ENCODE results near the gene HIVEP3. TPM values are rescaled to one million over a fixed set of nuclear protein-coding genes. Genes with fewer than 3 reads are reported as not detected.

The HIVEP3 gene
- total RNA-seq, 4 donors from 2014 or later: 3.2 to 11.0 (median 4.2) TPM

GRCh38 chr1:41894808-41895483 lies 23.8 kb downstream of the HIVEP3 start:
- TF ChIP-seq POLR2A (IDR thresholded peaks at IDR 0.05): no peak
- TF ChIP-seq, protein P1, sequence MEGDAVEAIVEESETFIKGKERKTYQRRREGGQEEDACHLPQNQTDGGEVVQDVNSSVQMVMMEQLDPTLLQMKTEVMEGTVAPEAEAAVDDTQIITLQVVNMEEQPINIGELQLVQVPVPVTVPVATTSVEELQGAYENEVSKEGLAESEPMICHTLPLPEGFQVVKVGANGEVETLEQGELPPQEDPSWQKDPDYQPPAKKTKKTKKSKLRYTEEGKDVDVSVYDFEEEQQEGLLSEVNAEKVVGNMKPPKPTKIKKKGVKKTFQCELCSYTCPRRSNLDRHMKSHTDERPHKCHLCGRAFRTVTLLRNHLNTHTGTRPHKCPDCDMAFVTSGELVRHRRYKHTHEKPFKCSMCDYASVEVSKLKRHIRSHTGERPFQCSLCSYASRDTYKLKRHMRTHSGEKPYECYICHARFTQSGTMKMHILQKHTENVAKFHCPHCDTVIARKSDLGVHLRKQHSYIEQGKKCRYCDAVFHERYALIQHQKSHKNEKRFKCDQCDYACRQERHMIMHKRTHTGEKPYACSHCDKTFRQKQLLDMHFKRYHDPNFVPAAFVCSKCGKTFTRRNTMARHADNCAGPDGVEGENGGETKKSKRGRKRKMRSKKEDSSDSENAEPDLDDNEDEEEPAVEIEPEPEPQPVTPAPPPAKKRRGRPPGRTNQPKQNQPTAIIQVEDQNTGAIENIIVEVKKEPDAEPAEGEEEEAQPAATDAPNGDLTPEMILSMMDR (IDR thresholded peaks at IDR 0.05): no peak
- intact Hi-C loops (cut with DNase I): no loop called here
- no peak for DNase-seq
- WGBS, 2 donors: 82 to 84% methylated on average over 5 to 6 of the region's 6 CpGs
- H3K4me3 ChIP-seq: no peak overlapping the region
- no peak overlapping the region for H3K27ac ChIP-seq
- peaks cover 8 to 29% (median 9%) of the 10 kb centered on the region in 3 donors for H3K4me1 ChIP-seq
- H3K36me3 ChIP-seq: no peaks in the 10 kb centered on the region
- no peaks in the 10 kb centered on the region for H3K9me3 ChIP-seq
- H3K27me3 ChIP-seq: no peaks in the 10 kb centered on the region

GRCh38 chr1:41894101-41894807 lies 24.5 kb downstream of the HIVEP3 start:
- H3K9me3 ChIP-seq: no peaks in the 10 kb centered on the region
- 51 to 74% methylated on average over 4 of the region's 4 CpGs for WGBS, 2 donors
- H3K36me3 ChIP-seq: no peaks in the 10 kb centered on the region
- H3K27me3 ChIP-seq: no peaks in the 10 kb centered on the region
- H3K4me3 ChIP-seq: no peak overlapping the region
- TF ChIP-seq, protein P1 (IDR thresholded peaks at IDR 0.05): no peak
- no peak for TF ChIP-seq POLR2A (IDR thresholded peaks at IDR 0.05)
- intact Hi-C loops (cut with DNase I): no loop called here
- no peak overlapping the region for H3K27ac ChIP-seq
- peaks cover 8 to 29% (median 9%) of the 10 kb centered on the region in 3 donors for H3K4me1 ChIP-seq
- DNase-seq: no peak

GRCh38 chr1:41892301-41892781 lies 26.4 kb downstream of the HIVEP3 start:
- peaks cover 8 to 29% (median 9%) of the 10 kb centered on the region in 3 donors for H3K4me1 ChIP-seq
- peak overlapping the region in 1 of 4 donors; percentile 78 for H3K27ac ChIP-seq
- H3K27me3 ChIP-seq: no peaks in the 10 kb centered on the region
- TF ChIP-seq POLR2A (IDR thresholded peaks at IDR 0.05): no peak
- no peaks in the 10 kb centered on the region for H3K9me3 ChIP-seq
- H3K4me3 ChIP-seq: no peak overlapping the region
- intact Hi-C loops (cut with DNase I): no loop called here
- 62 to 69% methylated on average over 5 of the region's 5 CpGs for WGBS, 2 donors
- no peak for DNase-seq
- H3K36me3 ChIP-seq: no peaks in the 10 kb centered on the region

DNA sequence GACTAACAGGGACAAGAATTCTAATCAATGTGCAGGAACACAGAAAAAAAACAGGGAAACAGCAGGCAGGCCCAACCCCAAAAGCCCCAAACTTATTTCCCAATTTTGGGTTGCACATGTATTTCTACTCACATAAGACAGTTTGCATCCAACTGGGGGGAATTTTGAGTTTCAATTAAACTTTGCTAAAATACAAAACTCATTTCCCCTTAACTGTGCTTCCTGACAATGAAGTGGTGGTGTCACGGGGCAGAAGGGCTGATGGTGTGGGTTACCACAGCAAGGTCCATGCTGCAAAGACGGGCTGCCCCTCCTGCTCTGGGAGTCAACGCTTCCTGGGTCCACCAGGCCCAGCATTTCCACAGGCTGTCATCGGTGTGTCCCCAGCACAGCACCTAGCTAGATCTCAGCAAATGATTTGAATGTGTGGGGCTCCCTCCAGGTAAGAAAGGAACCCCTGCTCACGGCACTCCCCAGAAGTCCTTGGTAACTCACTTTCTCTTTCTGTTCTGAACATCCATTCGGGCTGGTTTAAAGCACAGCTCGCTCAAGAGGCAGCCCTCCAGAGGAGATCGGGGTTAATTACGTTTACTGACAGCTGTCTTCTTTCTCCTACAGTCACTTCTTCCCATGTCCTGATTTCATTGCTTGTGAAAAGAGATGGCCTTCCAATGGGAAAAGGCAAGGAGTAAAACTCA lies 27.4 kb downstream of the HIVEP3 start:
- no peak for TF ChIP-seq POLR2A (IDR thresholded peaks at IDR 0.05)
- TF ChIP-seq, protein P1 (IDR thresholded peaks at IDR 0.05): peak in 3 of 6 experiments; percentile 5 to 35 (median 20)
- 7 to 9% methylated on average over 8 to 9 of the region's 9 CpGs for WGBS, 2 donors
- Histone ChIP-seq H3K36me3 (no peaks in the 10 kb centered on the region), H3K4me3 (peak overlapping the region; percentile 13 to 60 (median 40)), H3K9me3 (no peaks in the 10 kb centered on the region), H3K27ac (peak overlapping the region; percentile 72 to 79 (median 76)), H3K27me3 (no peaks in the 10 kb centered on the region), H3K4me1 (peaks cover 8 to 29% (median 9%) of the 10 kb centered on the region in 3 donors)
- intact Hi-C loops (cut with DNase I): no loop called here
- DNase-seq: no peak

GRCh38 chr1:41890825-41891198 lies 27.9 kb downstream of the HIVEP3 start:
- intact Hi-C loops (cut with DNase I): no loop called here
- TF ChIP-seq, protein P1 (IDR thresholded peaks at IDR 0.05): no peak
- TF ChIP-seq POLR2A (IDR thresholded peaks at IDR 0.05): no peak
- Histone ChIP-seq H3K4me3 (peak overlapping the region in 1 of 4 donors; percentile 60), H3K9me3 (no peaks in the 10 kb centered on the region), H3K36me3 (no peaks in the 10 kb centered on the region), H3K4me1 (peaks cover 8 to 29% (median 9%) of the 10 kb centered on the region in 3 donors), H3K27me3 (no peaks in the 10 kb centered on the region), H3K27ac (peak overlapping the region; percentile 72 to 79 (median 76))
- DNase-seq: no peak
- WGBS, 2 donors: 13 to 19% methylated on average over 4 to 5 of the region's 6 CpGs

Data from esophagus squamous epithelium (tissue), 5 donors.